GM18526 (cell line): ENCODE measurements around the gene STMP1.

Experiments
- POLR2A ChIP-seq: IDR thresholded peaks from 3 replicates; pipeline ENCODE4 v1.6.1; 2011; ENCODE audit not compliant: insufficient read length; ENCODE audit errors: extremely low read depth

STMP1 gene

DNA sequence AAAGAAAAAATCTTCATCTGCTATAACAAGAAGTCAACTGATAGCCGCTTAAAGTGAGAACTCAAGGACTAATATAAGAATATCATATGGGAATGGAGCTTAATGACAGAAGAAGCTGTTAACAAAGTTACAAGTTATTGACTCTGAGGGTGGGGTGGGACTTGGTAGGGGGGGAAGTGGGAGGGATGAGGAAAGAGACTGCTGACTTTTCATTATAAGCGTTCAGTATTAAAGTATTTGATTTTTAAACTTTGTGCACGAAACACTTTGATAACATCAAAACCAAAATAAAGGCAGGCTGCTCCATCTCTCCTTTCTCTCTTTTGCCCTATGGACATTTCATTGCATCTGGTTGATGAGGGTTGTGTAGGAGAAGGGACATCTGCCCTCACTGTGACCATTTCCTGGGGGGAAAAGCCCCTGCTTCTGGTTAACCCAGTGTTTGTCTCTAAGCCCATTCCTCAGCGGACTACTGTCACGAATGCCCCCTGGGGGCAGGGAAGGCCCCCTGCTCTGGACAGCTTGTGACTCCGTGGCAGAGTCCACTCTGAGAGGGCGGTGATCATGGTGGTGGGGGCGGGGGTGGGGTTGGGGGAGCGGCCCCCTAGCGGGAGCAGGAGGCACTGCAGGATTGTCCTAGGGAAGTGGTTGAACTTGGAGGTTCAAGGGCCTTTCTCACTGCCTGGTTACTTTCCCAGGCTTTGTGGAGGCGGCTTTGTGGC lies 48.3 kb downstream of the STMP1 start:
- TF ChIP-seq POLR2A = no peak

DNA sequence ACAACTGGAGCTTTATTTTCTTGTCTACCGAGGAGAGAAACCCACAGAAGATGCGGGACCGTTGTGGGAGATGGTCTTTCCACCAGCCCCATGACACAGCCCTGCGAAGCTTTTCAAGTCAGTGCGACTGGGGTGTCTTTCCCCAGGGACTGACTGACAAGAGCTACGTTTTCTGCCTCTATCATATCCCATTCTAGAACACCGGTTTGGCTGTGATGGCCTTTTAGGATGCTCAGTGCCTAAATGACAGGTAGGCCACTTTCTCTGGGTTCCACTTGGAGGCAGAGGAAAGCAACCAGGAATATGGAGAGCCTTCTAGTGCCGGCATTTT lies 48.8 kb downstream of the STMP1 start:
- TF ChIP-seq POLR2A = no peak

DNA sequence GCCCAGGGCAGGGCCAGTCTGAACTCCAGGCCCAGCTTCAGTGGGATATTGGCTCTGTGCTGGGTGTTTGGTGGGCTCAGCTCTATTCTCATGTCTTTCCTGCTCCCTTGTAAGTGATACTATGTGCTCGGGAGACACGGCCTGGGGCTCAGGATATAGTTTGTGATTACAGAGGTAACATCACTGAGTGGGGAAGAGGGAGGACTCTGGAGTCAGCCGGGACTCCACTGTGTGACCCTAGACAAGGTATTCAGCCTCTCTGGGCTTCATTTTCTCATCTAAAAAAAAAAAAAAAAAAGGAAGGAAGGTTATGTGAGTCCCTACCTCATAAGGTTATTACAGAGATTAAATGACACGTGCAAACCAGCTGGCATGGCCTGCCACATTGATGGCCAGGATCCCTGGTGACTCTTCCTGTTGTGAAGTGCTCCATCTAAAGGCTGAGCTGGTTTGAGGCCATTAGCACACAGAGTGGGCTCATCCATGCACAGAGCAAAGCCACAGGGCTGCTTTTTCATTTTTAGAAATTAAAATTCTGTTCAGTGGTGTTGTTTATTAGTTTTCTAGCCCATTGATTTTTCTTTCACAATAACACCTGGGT lies 50.0 kb downstream of the STMP1 start:
- no peak for TF ChIP-seq POLR2A

DNA sequence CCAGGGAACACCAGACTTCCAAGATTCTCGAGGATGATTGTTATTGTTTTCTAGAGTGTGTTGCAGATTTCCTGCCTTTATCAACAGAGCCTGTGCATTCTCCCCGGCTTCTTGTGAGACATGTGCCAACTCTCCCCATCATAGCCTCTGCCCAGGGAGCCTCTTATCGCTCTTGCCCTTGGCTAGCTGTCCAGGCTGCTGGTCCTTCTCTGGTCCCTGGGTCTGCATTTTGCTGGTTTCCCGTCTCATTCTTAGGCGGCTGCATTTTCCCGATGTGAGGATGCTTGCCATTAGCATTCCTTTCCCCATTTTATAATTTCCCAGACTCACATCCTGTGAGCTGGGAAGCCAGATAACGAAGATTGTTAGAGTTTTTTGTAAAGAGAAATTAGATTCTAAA lies 50.5 kb downstream of the STMP1 start:
- no peak for TF ChIP-seq POLR2A

DNA sequence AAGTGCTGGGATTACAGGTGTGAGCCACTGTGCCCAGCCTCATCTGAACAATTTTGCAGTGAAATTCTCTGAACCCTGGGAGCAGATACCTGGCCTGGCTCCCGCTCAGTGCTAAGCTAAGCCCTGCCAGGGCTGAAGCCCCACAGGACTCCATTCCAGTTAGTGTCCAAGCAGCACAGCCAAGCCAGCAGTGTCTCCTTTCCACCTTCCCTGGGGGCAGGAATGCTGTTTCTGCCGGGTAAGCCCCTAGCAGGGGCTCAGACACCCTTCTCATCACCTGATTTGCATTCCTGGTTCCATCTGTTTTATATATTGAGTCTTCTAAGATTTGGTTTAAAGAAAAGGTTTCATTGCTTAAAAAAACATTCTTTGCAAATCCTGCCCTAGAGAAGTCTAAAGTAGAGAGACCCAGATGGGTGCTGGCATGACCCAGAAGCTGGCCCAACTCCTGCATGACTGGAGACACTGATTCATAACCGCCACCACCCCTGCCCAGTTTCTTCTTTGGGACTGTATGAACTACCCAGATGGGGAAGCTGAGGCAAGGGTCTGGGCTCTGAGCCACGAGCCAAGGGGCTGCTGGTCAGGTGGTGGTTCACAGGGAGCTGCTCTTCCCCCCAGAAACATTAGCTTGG lies 51.6 kb downstream of the STMP1 start:
- TF ChIP-seq POLR2A = no peak

DNA sequence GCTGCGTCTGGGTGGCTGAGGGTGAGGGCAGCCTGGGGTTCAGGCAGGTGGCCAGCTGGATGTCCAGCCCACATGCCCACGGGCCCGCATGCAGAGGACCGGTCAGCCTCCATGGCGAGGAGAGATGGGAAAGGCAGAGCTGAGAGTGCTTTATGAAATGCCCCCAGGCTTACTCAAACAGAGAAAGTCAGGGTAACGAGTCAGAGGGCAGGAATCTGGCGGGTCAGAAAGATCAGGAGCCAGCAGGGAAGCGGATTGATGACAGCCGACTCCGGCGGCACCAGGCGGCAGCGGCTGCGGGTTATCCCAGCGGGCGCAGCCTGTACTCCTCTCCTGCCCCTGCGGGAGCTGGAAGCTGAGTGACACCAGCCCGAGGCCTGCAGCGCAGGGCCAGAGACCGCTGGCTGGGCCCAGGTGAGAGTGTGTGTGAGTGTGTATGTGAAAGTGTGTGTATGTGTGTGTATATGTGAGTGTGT lies 52.3 kb downstream of the STMP1 start:
- TF ChIP-seq POLR2A = no peak

DNA sequence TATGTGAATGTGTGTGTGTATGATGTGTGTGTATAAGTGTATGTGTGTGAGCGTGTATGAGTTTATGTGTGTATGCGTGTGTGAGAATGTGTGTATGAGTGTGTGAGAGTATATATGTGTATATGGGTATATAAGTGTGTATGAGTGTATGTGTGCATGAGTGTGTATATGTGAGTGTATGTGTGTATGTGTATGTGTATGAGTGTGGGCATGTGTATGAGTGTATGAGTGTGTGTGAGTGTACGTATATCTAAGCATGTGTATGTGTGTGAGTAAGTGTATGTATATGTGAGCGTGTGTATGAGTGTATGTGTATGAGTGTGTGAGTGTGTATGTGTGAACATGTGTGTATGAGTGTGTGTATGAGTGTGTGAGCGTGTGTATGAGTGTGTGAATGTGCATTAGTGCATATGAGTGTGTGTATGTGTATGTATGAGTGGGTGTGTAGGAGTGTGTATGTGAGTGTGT lies 52.8 kb downstream of the STMP1 start:
- TF ChIP-seq POLR2A = no peak

DNA sequence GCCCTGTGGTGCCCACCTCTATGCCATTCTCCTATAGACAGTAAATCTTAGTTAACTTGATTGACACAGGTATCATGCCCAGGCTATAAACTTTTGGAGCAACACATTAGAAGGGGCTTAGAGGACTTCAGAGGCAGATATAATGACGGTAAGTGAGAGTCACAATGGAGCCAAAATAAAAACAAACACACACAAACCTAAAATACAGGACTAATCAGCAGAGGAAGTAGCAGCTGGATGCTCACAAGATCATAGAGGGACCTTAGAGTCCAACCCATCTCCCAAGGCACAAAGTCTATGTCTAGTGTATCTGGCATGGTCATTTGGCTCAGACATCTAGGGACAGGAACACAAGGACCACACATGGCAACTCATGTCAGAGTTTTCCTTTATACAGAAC lies 53.4 kb downstream of the STMP1 start:
- TF ChIP-seq POLR2A = no peak

DNA sequence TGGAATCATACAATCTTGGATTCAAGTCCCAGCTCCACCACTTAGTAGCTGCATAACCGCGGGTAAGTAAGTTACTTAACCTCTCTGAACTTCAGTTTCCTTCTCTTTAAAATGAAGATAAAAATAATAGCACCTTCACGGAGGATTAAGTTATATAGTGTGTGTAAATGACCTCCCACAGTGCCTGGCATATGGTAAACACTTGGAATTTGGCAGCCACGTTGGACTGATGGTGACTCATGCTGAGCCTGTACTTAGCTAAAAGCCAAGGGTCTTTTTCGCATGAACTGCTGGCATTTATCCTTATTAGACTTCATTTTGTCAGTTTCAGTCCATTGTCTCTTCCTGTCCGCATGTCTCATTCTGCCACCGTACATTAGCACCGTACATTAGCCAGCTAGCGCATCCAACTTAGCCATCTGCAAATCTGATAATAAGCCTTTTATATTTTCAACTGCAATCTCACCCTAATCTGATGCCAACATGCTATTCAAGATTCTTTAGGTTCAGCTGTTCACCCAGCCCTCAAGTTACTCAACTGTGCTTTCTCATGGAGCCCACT lies 54.4 kb downstream of the STMP1 start:
- no peak for TF ChIP-seq POLR2A

DNA sequence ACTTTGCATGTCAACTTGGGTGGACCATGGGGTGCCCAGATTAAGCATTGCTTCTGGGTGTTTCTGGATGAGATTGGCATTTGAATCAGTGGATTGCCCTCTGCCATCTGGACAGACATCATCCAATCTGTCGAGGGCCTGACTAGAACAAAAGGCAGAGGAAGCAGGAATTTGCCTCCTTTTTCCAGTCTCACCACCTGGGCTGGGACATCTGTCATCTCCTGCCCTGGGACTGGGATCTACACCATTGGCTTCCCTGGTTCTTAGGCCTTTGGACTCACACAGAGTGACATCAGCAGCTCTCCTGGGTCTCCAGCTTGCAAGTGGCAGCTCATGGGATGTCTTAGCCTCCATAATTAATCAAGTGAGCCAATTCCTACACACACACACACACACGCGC lies 55.4 kb downstream of the STMP1 start:
- no peak for TF ChIP-seq POLR2A

DNA sequence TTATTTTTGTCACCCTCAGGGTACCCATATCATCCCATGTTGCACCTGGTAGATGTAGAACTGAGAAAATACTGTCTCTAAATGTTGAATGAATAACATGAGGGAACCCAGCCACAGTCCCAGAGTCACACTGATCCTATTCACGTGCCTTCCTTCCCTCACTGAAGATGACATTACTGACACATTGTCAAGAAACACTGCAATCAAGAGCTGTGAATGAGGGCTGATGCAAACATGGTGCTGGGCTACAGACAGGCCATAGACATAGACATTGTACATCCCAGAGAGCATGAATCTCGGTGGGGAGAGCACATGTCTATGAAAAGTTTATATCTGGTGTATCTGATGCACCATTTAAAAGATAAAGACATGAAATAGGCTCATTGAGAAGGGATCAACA lies 55.9 kb downstream of the STMP1 start:
- no peak for TF ChIP-seq POLR2A

DNA sequence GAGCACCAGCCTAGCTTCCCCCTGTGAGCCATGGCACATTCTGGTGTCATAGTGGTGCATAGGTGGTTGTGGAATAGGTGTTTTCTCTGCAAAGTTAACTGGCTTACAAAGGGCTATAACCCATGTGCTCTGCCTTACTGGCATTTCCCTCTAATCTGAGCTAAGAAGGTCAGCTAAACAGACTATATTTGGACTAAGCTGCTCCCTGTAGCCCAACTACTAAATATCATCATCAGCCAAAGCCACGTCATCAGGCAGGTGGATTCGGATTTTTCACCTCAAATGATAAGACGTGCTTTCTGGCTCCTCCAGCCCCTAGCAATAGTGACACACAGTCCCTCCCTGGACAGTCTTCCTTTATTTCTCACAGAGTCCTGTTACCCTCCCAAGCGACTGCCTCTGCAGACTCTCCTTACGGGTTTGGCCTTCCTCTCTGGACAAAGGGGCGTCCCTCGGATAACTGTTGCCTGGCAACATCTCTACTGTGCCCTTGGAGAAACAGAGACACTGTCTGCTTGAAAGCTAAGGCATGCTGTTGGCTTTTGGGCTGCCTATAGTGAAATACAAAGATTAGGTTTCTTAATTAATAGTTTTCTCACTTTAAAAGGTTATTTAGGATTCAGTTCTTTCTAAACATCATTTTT lies 56.6 kb downstream of the STMP1 start:
- TF ChIP-seq POLR2A = no peak

DNA sequence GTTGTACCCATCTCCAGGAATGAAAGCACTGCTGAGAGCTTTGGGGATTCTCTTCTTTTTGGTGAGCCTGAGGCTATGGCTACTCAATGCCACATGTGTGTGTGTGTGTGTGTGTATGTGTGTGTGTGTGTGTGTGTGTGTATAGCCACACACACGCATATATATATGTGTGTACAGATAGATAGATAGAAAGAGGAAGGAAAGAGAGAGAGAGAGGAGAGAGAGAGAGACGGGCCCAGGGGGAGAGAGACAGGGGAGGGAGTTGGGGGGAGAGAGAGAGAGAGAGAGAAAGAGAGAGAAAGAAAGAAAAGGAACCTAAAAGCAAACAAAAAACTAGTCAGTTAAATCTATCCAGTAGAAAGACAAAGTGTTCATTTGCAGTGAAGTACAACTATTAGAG lies 57.4 kb downstream of the STMP1 start:
- TF ChIP-seq POLR2A = no peak

DNA sequence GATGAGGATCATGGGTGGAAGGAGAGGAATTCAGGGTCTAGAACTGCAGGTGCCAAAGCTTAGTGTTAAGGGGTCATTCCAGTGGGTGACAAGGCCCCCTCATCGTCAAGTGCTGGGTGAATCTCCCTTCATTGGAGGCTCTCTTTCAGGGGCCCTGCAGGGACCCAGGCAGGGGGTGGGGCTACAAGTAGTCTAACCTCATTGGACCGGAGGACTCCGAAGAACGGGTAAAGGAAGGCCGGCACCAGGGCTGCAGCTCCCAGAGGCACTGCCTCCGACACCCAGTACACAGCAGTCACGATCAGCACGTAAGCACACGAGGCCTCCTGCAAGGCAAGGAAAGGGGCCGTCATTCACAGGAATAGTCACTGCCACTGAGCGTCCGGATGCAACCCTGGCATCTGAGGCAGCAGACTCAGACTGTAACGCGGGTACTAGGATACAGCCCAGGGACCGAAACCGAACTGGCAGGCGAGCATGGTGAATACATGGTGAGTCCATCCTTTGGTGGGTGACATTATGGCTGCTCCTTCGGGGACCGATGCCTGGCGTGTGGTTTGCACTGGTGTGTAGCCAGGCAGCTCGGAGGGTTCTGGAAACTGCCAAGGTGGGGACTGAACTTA lies 59.0 kb downstream of the STMP1 start:
- no peak for TF ChIP-seq POLR2A

DNA sequence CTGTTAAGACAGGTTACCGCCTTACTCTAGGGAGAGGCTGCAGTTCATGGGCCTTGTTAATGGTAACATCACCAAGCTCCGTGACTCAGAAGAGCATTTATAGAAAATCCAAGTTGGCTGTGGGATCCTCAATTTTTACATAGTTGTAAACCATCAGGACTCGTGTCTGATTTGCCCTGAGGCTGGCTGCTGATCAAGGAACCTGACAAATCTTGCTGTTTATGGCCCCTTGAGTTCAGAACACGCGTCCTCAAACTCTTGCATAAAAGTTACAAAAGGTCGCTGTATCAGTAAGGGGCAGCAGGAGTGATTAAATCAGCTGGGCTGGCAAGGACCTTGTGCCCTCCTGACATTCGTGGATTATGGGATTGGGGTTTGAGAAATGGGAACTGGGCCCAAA lies 61.1 kb downstream of the STMP1 start:
- no peak for TF ChIP-seq POLR2A
